ENCODE data around the gene PPP6R2. TPM values are rescaled to one million over a fixed set of nuclear protein-coding genes. Genes with fewer than 3 reads are reported as not detected.
"Not testable (repeated sequence)": the region's sequence is repeated elsewhere in the genome, so short reads cannot be mapped to it uniquely, and the experiment has no call there.

Gene PPP6R2
- total and polyA plus RNA-seq, 2 donors (not counting 1 experiment from before 2014, with no cell fraction given), result 19.7 to 44.4 TPM

DNA sequence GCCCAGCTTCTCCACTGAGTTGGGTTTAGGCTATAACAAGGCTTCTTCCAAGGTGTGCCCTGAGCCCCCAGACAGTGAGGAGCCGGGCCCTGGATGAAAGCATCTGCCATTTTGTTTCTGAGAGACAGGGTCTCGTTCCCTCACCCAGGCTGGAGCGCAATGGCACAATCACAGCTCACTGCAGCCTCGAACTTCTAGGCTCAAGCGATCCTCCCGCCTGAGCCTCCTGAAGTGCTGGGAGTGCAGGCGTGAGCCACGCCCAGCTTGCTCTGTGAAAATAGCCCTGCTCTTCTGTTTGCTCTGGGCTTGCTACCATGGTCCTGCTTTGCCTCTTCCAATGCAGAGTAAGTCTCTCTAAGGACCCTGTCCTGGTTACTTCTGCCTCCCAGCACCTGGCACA lies 23.0 kb upstream of the PPP6R2 start:
- H3K27ac ChIP-seq (ENCODE audit: insufficient read depth, low read length), result no peak overlapping the region
- H2AFZ ChIP-seq (ENCODE audit: low read length), result no peak overlapping the region
- DNase-seq (ENCODE audit: low read depth in 2 of 2), result no peak
- H3K79me2 ChIP-seq (ENCODE audit: control insufficient read depth, insufficient read depth, low read length), result no peaks in the 10 kb centered on the region
- H3K4me3 ChIP-seq (replicated peaks in 1 of 4; ENCODE audit: control extremely low read depth in 1 of 4, insufficient read depth in 1 of 4, low read depth in 3 of 4, low read length in 4 of 4), result no peak overlapping the region
- TF ChIP-seq, protein P1, sequence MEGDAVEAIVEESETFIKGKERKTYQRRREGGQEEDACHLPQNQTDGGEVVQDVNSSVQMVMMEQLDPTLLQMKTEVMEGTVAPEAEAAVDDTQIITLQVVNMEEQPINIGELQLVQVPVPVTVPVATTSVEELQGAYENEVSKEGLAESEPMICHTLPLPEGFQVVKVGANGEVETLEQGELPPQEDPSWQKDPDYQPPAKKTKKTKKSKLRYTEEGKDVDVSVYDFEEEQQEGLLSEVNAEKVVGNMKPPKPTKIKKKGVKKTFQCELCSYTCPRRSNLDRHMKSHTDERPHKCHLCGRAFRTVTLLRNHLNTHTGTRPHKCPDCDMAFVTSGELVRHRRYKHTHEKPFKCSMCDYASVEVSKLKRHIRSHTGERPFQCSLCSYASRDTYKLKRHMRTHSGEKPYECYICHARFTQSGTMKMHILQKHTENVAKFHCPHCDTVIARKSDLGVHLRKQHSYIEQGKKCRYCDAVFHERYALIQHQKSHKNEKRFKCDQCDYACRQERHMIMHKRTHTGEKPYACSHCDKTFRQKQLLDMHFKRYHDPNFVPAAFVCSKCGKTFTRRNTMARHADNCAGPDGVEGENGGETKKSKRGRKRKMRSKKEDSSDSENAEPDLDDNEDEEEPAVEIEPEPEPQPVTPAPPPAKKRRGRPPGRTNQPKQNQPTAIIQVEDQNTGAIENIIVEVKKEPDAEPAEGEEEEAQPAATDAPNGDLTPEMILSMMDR (conservative IDR thresholded peaks at IDR 0.05 in 1 of 2, IDR thresholded peaks at IDR 0.05 in 1 of 2; ENCODE audit: low read depth in 1 of 2, low read length in 2 of 2), result no peak
- TF ChIP-seq EZH2 (IDR thresholded peaks at IDR 0.05; ENCODE audit: low read length, missing control alignments), result no peak
- H3K27me3 ChIP-seq (ENCODE audit: control insufficient read depth, insufficient read depth, low read length), result no peaks in the 10 kb centered on the region
- H4K20me1 ChIP-seq (ENCODE audit: control insufficient read depth, extremely low read depth, insufficient read depth, low read length), result no peaks in the 10 kb centered on the region
- no peaks in the 10 kb centered on the region for H3K9me3 ChIP-seq (ENCODE audit: control insufficient read depth, insufficient read depth, low read depth, low read length)
- H3K36me3 ChIP-seq (ENCODE audit: control insufficient read depth, insufficient read depth, low read length), result no peaks in the 10 kb centered on the region
- no peak overlapping the region for H3K4me2 ChIP-seq (ENCODE audit: extremely low read depth, insufficient read depth, low read length)
- H3K9ac ChIP-seq (ENCODE audit: insufficient read depth, low read length), result no peak overlapping the region
- no peaks in the 10 kb centered on the region for H3K4me1 ChIP-seq (ENCODE audit: control insufficient read depth, extremely low read depth, insufficient read depth, low read length)

- no peak for TF ChIP-seq EZH2 (IDR thresholded peaks at IDR 0.05; ENCODE audit: low read length, missing control alignments)
- TF ChIP-seq, protein P1 (conservative IDR thresholded peaks at IDR 0.05 in 1 of 2, IDR thresholded peaks at IDR 0.05 in 1 of 2; ENCODE audit: low read depth in 1 of 2, low read length in 2 of 2), result no peak
- DNase-seq (ENCODE audit: low read depth in 2 of 2), result no peak
- Histone ChIP-seq H3K4me2 (ENCODE audit: extremely low read depth, insufficient read depth, low read length) (no peak overlapping the region), H3K27me3 (ENCODE audit: control insufficient read depth, insufficient read depth, low read length) (no peaks in the 10 kb centered on the region), H3K79me2 (ENCODE audit: control insufficient read depth, insufficient read depth, low read length) (no peaks in the 10 kb centered on the region), H3K9me3 (ENCODE audit: control insufficient read depth, insufficient read depth, low read depth, low read length) (no peaks in the 10 kb centered on the region), H3K27ac (ENCODE audit: insufficient read depth, low read length) (no peak overlapping the region), H3K4me1 (ENCODE audit: control insufficient read depth, extremely low read depth, insufficient read depth, low read length) (no peaks in the 10 kb centered on the region), H4K20me1 (ENCODE audit: control insufficient read depth, extremely low read depth, insufficient read depth, low read length) (no peaks in the 10 kb centered on the region), H2AFZ (ENCODE audit: low read length) (no peak overlapping the region), H3K36me3 (ENCODE audit: control insufficient read depth, insufficient read depth, low read length) (no peaks in the 10 kb centered on the region), H3K9ac (ENCODE audit: insufficient read depth, low read length) (no peak overlapping the region), H3K4me3 (replicated peaks in 1 of 4; ENCODE audit: control extremely low read depth in 1 of 4, insufficient read depth in 1 of 4, low read depth in 3 of 4, low read length in 4 of 4) (no peak overlapping the region)
These were observed 22.3 kb upstream of the PPP6R2 start for GRCh38 chr22:50320671-50321325.

DNA sequence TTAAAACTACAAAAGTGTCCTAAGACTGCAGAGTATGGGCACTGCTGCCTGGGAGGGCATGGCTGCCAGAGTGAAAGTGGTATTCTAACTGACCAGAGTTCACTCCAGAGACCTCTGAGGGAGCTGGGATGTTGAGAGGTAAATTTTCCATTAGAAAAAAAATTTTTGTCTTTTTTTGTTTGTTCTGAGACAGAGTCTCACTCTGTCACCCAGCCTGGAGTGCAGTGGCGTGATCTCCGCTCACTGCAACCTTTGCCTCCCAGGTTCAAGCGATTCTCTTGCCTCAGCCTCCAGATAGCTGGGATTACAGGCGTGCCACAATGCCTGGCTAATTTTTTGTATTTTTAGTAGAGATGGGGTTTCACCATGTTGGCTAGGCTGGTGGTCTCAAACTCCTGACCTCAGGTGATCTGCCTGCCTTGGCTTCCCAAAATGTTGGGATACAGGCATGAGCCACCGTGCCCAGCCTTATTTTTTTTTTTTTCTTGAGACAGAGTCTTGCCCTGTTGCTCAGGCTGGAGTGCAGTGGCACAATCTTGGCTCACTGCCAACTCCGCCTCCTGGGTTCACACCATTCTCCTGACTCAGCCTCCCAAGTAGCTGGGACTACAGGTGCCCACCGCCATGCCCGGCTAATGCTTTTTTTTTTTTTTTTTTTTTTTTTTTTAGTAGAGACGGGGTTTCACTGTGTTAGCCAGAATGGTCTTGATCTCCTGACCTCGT lies 20.6 kb upstream of the PPP6R2 start:
- H3K4me1 ChIP-seq (ENCODE audit: control insufficient read depth, extremely low read depth, insufficient read depth, low read length); H4K20me1 ChIP-seq (ENCODE audit: control insufficient read depth, extremely low read depth, insufficient read depth, low read length); H3K4me3 ChIP-seq (replicated peaks in 1 of 4; ENCODE audit: control extremely low read depth in 1 of 4, insufficient read depth in 1 of 4, low read depth in 3 of 4, low read length in 4 of 4); H3K9ac ChIP-seq (ENCODE audit: insufficient read depth, low read length); H3K4me2 ChIP-seq (ENCODE audit: extremely low read depth, insufficient read depth, low read length); DNase-seq (ENCODE audit: low read depth in 2 of 2); H3K79me2 ChIP-seq (ENCODE audit: control insufficient read depth, insufficient read depth, low read length); H3K9me3 ChIP-seq (ENCODE audit: control insufficient read depth, insufficient read depth, low read depth, low read length); H3K27ac ChIP-seq (ENCODE audit: insufficient read depth, low read length); H3K36me3 ChIP-seq (ENCODE audit: control insufficient read depth, insufficient read depth, low read length); H2AFZ ChIP-seq (ENCODE audit: low read length); H3K27me3 ChIP-seq (ENCODE audit: control insufficient read depth, insufficient read depth, low read length): not testable (repeated sequence)
